Keratinocyte (primary cell): ENCODE data around the gene IPMK. TPM values are rescaled to one million over a fixed set of nuclear protein-coding genes. Genes with fewer than 3 reads are reported as not detected.

Experiments
- DNase-seq: peaks from one replicate; pipeline ENCODE4 v3.0.0-alpha.2; 2011; ENCODE audit warnings: low read depth, missing footprints, low spot score
- FAIRE-seq: peaks from 2 replicates; lab custom pipeline; 2011; peaks lifted over from hg19 to GRCh38; lab: Jason Lieb, UNC
- H2AFZ ChIP-seq: 2 replicates; pipeline ENCODE4 v1.6.0; 2012; ENCODE audit warnings: low read length, control low read depth, inconsistent platforms; ENCODE audit not compliant: control insufficient read depth
- H3K27ac ChIP-seq: 2 replicates; pipeline ENCODE4 v1.5.1; 2011; ENCODE audit warnings: low read length; ENCODE audit not compliant: control insufficient read depth, insufficient read depth
- H3K27me3 ChIP-seq: 3 replicates; pipeline ENCODE4 v1.6.0; 2011; ENCODE audit warnings: low read length; ENCODE audit not compliant: control insufficient read depth, insufficient read depth; ENCODE audit errors: extremely low read depth
- H3K36me3 ChIP-seq, 2 experiments: 2 replicates in 1 of 2; 3 replicates in 1 of 2; pipeline ENCODE4 v1.5.1; 2011; ENCODE audit warnings: low read length in 2 of 2, mild to moderate bottlenecking in 1 of 2; ENCODE audit not compliant: control insufficient read depth in 2 of 2, insufficient read depth in 2 of 2; ENCODE audit errors: extremely low read depth in 1 of 2
- H3K4me1 ChIP-seq: 3 replicates; pipeline ENCODE4 v1.5.1; 2011; ENCODE audit warnings: low read length; ENCODE audit not compliant: control insufficient read depth, insufficient read depth; ENCODE audit errors: extremely low read depth
- H3K4me2 ChIP-seq: 3 replicates; pipeline ENCODE4 v1.6.0; 2011; ENCODE audit warnings: low read depth, low read length; ENCODE audit not compliant: control insufficient read depth, insufficient read depth; ENCODE audit errors: extremely low read depth
- H3K4me3 ChIP-seq, 3 experiments: fragments of 200-600 bp in 1 of 3; sonication (generic) in 1 of 3; 2 replicates in 2 of 3; 3 replicates in 1 of 3; pipeline ENCODE4 v1.5.1; 2011 to 2016; ENCODE audit warnings: low read length in 3 of 3, mild to moderate bottlenecking in 3 of 3, control low read depth in 2 of 3, inconsistent platforms in 1 of 3, low read depth in 1 of 3, mixed read lengths in 1 of 3, mixed run types in 1 of 3, moderate library complexity in 1 of 3; ENCODE audit not compliant: control insufficient read depth in 2 of 3, insufficient read depth in 2 of 3; ENCODE audit errors: extremely low read depth in 1 of 3
- H3K79me2 ChIP-seq: 2 replicates; pipeline ENCODE4 v1.6.0; 2012; ENCODE audit warnings: low read length; ENCODE audit not compliant: control insufficient read depth, insufficient read depth
- H3K9ac ChIP-seq: 3 replicates; pipeline ENCODE4 v1.6.0; 2011; ENCODE audit warnings: low read length; ENCODE audit not compliant: control insufficient read depth, insufficient read depth; ENCODE audit errors: extremely low read depth
- H3K9me1 ChIP-seq: 3 replicates; pipeline ENCODE4 v1.6.0; 2011; ENCODE audit warnings: low read length; ENCODE audit not compliant: control insufficient read depth, insufficient read depth; ENCODE audit errors: extremely low read depth
- H3K9me3 ChIP-seq: 2 replicates; pipeline ENCODE4 v1.5.1; 2012; ENCODE audit warnings: low read depth, low read length; ENCODE audit not compliant: control insufficient read depth
- H4K20me1 ChIP-seq: 3 replicates; pipeline ENCODE4 v1.6.0; 2011; ENCODE audit warnings: low read length; ENCODE audit not compliant: control insufficient read depth, insufficient read depth; ENCODE audit errors: extremely low read depth
- EZH2 ChIP-seq: IDR thresholded peaks from one replicate; pipeline ENCODE4 v1.6.1; 2012; ENCODE audit warnings: inconsistent platforms, mild to moderate bottlenecking, low read length, moderate library complexity
- dilution Hi-C: fragments of 300-500 bp; cut with MboI; formaldehyde crosslinking; loops from one replicate; pipeline ENCODE4 v1.7.0; 2020; ENCODE audit warnings: low sequenced_read_pairs; ENCODE audit not compliant: extremely low pct_ligation_motif_present
- polyA plus RNA-seq, 5 experiments: library from polyadenylated mRNA; depleted of rRNA in 3 of 5; stranded (reverse) in 3 of 5; stranded (forward) in 1 of 5; unstranded in 1 of 5; fragments of >200 nt; gene quantifications; 1 replicate in 1 of 5; 2 replicates in 3 of 5; 3 replicates in 1 of 5; pipeline versions ENCODE4 v1.2.1 to v1.2.3, GENCODE V29; 2011 to 2012; ENCODE audit warnings: missing spikeins in 2 of 5, low read depth in 1 of 5, low replicate concordance in 1 of 5
- TF ChIP-seq, protein P1 (sequence below), 3 experiments: IDR thresholded peaks in 1 of 3; conservative IDR thresholded peaks in 1 of 3; optimal IDR thresholded peaks in 1 of 3; 2 replicates in 2 of 3; 3 replicates in 1 of 3; pipeline versions ENCODE3 to v1.5.1; 2011; ENCODE audit warnings: low read length in 3 of 3, mild to moderate bottlenecking in 3 of 3, moderate library complexity in 2 of 3, control low read depth in 1 of 3, inconsistent platforms in 1 of 3; ENCODE audit not compliant: insufficient read depth in 2 of 3; ENCODE audit errors: extremely low read depth in 1 of 3

The IPMK gene
- polyA plus RNA-seq, 1 donor (not counting 4 experiments of a cell fraction or from before 2014, with no cell fraction given): 4.5 TPM

DNA sequence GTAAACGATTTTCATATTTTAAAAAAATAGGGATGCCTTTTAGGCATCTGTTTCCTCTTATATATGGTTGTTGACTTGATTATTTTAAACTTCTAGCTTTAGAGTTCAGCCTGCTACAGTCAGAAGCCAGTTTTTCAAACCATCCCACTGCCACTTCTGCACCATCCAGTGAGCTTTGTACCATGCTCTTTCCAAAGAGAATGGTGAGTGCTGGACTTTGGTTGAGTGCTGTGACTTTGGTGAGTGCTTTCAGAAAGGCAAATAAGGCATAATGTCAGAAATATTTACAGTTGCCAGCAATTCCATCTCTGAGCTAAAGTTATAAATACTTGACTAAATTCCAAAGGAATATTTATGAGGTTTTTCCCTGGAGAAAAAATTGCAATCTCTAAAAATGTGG is 117.4 kb downstream of the IPMK start:
- FAIRE-seq (no peak), DNase-seq (no peak)
- H3K27me3 ChIP-seq: peaks cover 3% of the 10 kb centered on the region
- no peak overlapping the region for H2AFZ ChIP-seq
- H3K27ac ChIP-seq: no peak overlapping the region
- H3K79me2 ChIP-seq: no peaks in the 10 kb centered on the region
- H3K4me3 ChIP-seq: no peak overlapping the region
- no peaks in the 10 kb centered on the region for H3K9me1 ChIP-seq
- TF ChIP-seq, protein P1, sequence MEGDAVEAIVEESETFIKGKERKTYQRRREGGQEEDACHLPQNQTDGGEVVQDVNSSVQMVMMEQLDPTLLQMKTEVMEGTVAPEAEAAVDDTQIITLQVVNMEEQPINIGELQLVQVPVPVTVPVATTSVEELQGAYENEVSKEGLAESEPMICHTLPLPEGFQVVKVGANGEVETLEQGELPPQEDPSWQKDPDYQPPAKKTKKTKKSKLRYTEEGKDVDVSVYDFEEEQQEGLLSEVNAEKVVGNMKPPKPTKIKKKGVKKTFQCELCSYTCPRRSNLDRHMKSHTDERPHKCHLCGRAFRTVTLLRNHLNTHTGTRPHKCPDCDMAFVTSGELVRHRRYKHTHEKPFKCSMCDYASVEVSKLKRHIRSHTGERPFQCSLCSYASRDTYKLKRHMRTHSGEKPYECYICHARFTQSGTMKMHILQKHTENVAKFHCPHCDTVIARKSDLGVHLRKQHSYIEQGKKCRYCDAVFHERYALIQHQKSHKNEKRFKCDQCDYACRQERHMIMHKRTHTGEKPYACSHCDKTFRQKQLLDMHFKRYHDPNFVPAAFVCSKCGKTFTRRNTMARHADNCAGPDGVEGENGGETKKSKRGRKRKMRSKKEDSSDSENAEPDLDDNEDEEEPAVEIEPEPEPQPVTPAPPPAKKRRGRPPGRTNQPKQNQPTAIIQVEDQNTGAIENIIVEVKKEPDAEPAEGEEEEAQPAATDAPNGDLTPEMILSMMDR (optimal IDR thresholded peaks at IDR 0.05 in 1 of 3, IDR thresholded peaks at IDR 0.05 in 1 of 3, conservative IDR thresholded peaks at IDR 0.05 in 1 of 3; ENCODE audit: extremely low read depth in 1 of 3, insufficient read depth in 2 of 3, low read length in 3 of 3): no peak
- no peak for TF ChIP-seq EZH2
- dilution Hi-C loops: no loop called here
- no peaks in the 10 kb centered on the region for H3K4me1 ChIP-seq
- no peaks in the 10 kb centered on the region for H4K20me1 ChIP-seq
- H3K9ac ChIP-seq: no peak overlapping the region
- no peaks in the 10 kb centered on the region for H3K36me3 ChIP-seq
- H3K4me2 ChIP-seq: no peak overlapping the region
- H3K9me3 ChIP-seq: no peaks in the 10 kb centered on the region

DNA sequence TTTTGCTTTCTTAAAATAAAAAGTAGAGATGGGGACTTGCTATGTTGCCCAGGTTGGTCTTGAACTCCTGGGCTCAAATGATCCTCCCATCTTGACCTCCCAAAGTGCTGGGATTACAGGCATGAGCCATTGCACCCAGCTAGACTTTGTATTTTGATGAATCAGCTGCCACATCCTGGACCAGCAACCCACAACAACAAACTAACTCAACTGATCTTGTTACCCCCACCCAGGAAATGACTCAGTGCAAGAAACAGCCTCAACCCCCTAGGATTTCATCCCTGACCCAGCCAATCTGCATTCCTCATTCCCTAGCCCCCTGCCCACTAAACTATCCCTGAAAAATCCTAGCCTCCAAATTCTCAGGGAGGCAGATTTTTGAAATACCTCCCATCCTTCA is 123.8 kb downstream of the IPMK start:
- Histone ChIP-seq H4K20me1 (no peaks in the 10 kb centered on the region), H3K27ac (no peak overlapping the region), H3K27me3 (no peaks in the 10 kb centered on the region), H3K9me1 (no peaks in the 10 kb centered on the region), H3K4me1 (no peaks in the 10 kb centered on the region), H2AFZ (no peak overlapping the region), H3K9ac (no peak overlapping the region), H3K4me2 (no peak overlapping the region), H3K4me3 (no peak overlapping the region), H3K79me2 (no peaks in the 10 kb centered on the region), H3K9me3 (no peaks in the 10 kb centered on the region), H3K36me3 (no peaks in the 10 kb centered on the region)
- dilution Hi-C loops: no loop called here
- TF ChIP-seq, protein P1 (optimal IDR thresholded peaks at IDR 0.05 in 1 of 3, IDR thresholded peaks at IDR 0.05 in 1 of 3, conservative IDR thresholded peaks at IDR 0.05 in 1 of 3; ENCODE audit: extremely low read depth in 1 of 3, insufficient read depth in 2 of 3, low read length in 3 of 3): no peak
- no peak for TF ChIP-seq EZH2
- no peak for FAIRE-seq
- no peak for DNase-seq

Other genes starting within 250 kb of the IPMK start
- gene CISD1, start 1.3 kb upstream of the IPMK start, polyA plus RNA-seq: 42.8 to 81.7 TPM (median 55.0 TPM) in 3 replicates
- gene UBE2D1, start 67.1 kb upstream of the IPMK start, polyA plus RNA-seq: 11.0 to 25.4 TPM (median 15.9 TPM) in 3 replicates
- gene TFAM, start 117.5 kb upstream of the IPMK start, polyA plus RNA-seq: 11.5 to 25.1 TPM (median 20.3 TPM) in 3 replicates
- gene BICC1, start 245.0 kb upstream of the IPMK start, polyA plus RNA-seq: 3.1 to 4.2 TPM (median 3.8 TPM) in 3 replicates